Measurements from ENCODE around the gene FMN2. TPM values are rescaled to one million over a fixed set of nuclear protein-coding genes. Genes with fewer than 3 reads are reported as not detected.

Gene FMN2
- total RNA-seq, 1 experiment from 2014 or later, result not detected

GRCh38 chr1:240329443-240329842 lies 237.8 kb downstream of the FMN2 start:
- Histone ChIP-seq H3K9me2 (ENCODE audit: insufficient read depth) (no peaks in the 10 kb centered on the region), H3K36me3 (ENCODE audit: low read depth) (no peaks in the 10 kb centered on the region), H2AFZ (no peak overlapping the region), H3K27ac (no peak overlapping the region), H3K27me3 (ENCODE audit: insufficient read depth, low read depth) (0 out of 2 replicates have a peak, but pooled peaks cover under 1% of the 10 kb centered on the region), H3K79me2 (ENCODE audit: low read depth) (no peaks in the 10 kb centered on the region), H3K4me2 (no peak overlapping the region), H4K20me1 (ENCODE audit: insufficient read depth) (no peaks in the 10 kb centered on the region), H3K4me3 (no peak overlapping the region), H3K4me1 (replicated peaks; ENCODE audit: insufficient read depth) (no peaks in the 10 kb centered on the region), H3F3A (ENCODE audit: insufficient read depth, low read depth) (no peaks in the 10 kb centered on the region), H3K9me3 (ENCODE audit: insufficient read depth, low read depth) (no peaks in the 10 kb centered on the region)
- no TSS peak for BruUV-seq (replicated peaks)
- intact Hi-C loops (cut with micrococcal nuclease; ENCODE audit: unreplicated experiment), result no loop called here
- TF ChIP-seq CTCF (conservative IDR thresholded peaks at IDR 0.05) (no peak), EZH2 (IDR thresholded peaks at IDR 0.05; ENCODE audit: low read depth) (no peak)
- DNase-seq, result no peak
- CTCF ChIA-PET, result no interaction called here
- POLR2A ChIA-PET (ENCODE audit: unreplicated experiment), result no interaction called here

- no peak overlapping the region for H3K4me2 ChIP-seq
- no peaks in the 10 kb centered on the region for H3K36me3 ChIP-seq (ENCODE audit: low read depth)
- ChIA-PET CTCF (no interaction called here), POLR2A (ENCODE audit: unreplicated experiment) (no interaction called here)
- H4K20me1 ChIP-seq (ENCODE audit: insufficient read depth), result no peaks in the 10 kb centered on the region
- no peak overlapping the region for H3K4me3 ChIP-seq
- H3K27me3 ChIP-seq (ENCODE audit: insufficient read depth, low read depth), result no peaks in the 10 kb centered on the region
- TF ChIP-seq EZH2 (IDR thresholded peaks at IDR 0.05; ENCODE audit: low read depth) (no peak), CTCF (conservative IDR thresholded peaks at IDR 0.05) (no peak)
- DNase-seq, result no peak
- intact Hi-C loops (cut with micrococcal nuclease; ENCODE audit: unreplicated experiment), result no loop called here
- H3K4me1 ChIP-seq (replicated peaks; ENCODE audit: insufficient read depth), result no peaks in the 10 kb centered on the region
- no peak overlapping the region for H2AFZ ChIP-seq
- BruUV-seq (replicated peaks), result no TSS peak
- no peak overlapping the region for H3K27ac ChIP-seq
- no peaks in the 10 kb centered on the region for H3F3A ChIP-seq (ENCODE audit: insufficient read depth, low read depth)
- H3K9me2 ChIP-seq (ENCODE audit: insufficient read depth), result no peaks in the 10 kb centered on the region
- H3K9me3 ChIP-seq (ENCODE audit: insufficient read depth, low read depth), result no peaks in the 10 kb centered on the region
- no peaks in the 10 kb centered on the region for H3K79me2 ChIP-seq (ENCODE audit: low read depth)
Observed at GRCh38 chr1:240332672-240333071, 241.0 kb downstream of the FMN2 start.

- TF ChIP-seq CTCF (conservative IDR thresholded peaks at IDR 0.05) (no peak), EZH2 (IDR thresholded peaks at IDR 0.05; ENCODE audit: low read depth) (no peak)
- no peaks in the 10 kb centered on the region for H3F3A ChIP-seq (ENCODE audit: insufficient read depth, low read depth)
- no peak overlapping the region for H3K4me3 ChIP-seq
- intact Hi-C loops (cut with micrococcal nuclease; ENCODE audit: unreplicated experiment), result no loop called here
- DNase-seq, result no peak
- BruUV-seq (replicated peaks), result no TSS peak
- H3K9me2 ChIP-seq (ENCODE audit: insufficient read depth), result no peaks in the 10 kb centered on the region
- CTCF ChIA-PET, result no interaction called here
- H4K20me1 ChIP-seq (ENCODE audit: insufficient read depth), result no peaks in the 10 kb centered on the region
- H2AFZ ChIP-seq, result no peak overlapping the region
- no peaks in the 10 kb centered on the region for H3K27me3 ChIP-seq (ENCODE audit: insufficient read depth, low read depth)
- no peaks in the 10 kb centered on the region for H3K4me1 ChIP-seq (replicated peaks; ENCODE audit: insufficient read depth)
- no peaks in the 10 kb centered on the region for H3K36me3 ChIP-seq (ENCODE audit: low read depth)
- no peak overlapping the region for H3K4me2 ChIP-seq
- no peak overlapping the region for H3K27ac ChIP-seq
- H3K9me3 ChIP-seq (ENCODE audit: insufficient read depth, low read depth), result no peaks in the 10 kb centered on the region
- no peaks in the 10 kb centered on the region for H3K79me2 ChIP-seq (ENCODE audit: low read depth)
- POLR2A ChIA-PET (ENCODE audit: unreplicated experiment), result no interaction called here
Observed at GRCh38 chr1:240337781-240338180, 246.1 kb downstream of the FMN2 start.
